WTC11 (cell line): ENCODE data around the gene STH. TPM values are rescaled to one million over a fixed set of nuclear protein-coding genes. Genes with fewer than 3 reads are reported as not detected.
"Not testable (repeated sequence)": the region's sequence is repeated elsewhere in the genome, so short reads cannot be mapped to it uniquely, and the experiment has no call there.

Experiments used
- ATAC-seq: fragments of 200-7000 bp; cut with Tn5 transposase; 2 replicates; pipeline ENCODE4 v1.10.0; 2021; ENCODE audit warnings: mild to moderate bottlenecking, moderate library complexity
- CTCF ChIA-PET: fragments of 300-600 bp; sonication (Branson Sonifier 250); formaldehyde crosslinking; loops from one replicate; lab custom pipeline; 2021; ENCODE audit warnings: antibody characterized with exemption; lab: Charles Lee
- POLR2A ChIA-PET: fragments of 350-600 bp; sonication (Branson Sonifier 250); formaldehyde crosslinking; loops from one replicate; lab custom pipeline; 2021; ENCODE audit warnings: antibody characterized with exemption; lab: Charles Lee
- DNase-seq: peaks from one replicate; pipeline ENCODE4 v3.0.0; 2021; ENCODE audit warnings: low spot score
- H3K27ac Mint-ChIP-seq: 2 replicates; pipeline ENCODE4 v1.8.0; 2021; ENCODE audit warnings: mixed read lengths
- H3K27me3 Mint-ChIP-seq: 2 replicates; pipeline ENCODE4 v1.8.0; 2021; ENCODE audit warnings: low read depth, mild to moderate bottlenecking, moderate library complexity, mixed read lengths
- H3K36me3 Mint-ChIP-seq: 2 replicates; pipeline ENCODE4 v1.8.0; 2021; ENCODE audit warnings: mixed read lengths
- H3K4me1 Mint-ChIP-seq: 2 replicates; pipeline ENCODE4 v1.8.0; 2022; ENCODE audit warnings: mixed read lengths
- H3K4me3 Mint-ChIP-seq: 2 replicates; pipeline ENCODE4 v1.8.0; 2021; ENCODE audit warnings: mild to moderate bottlenecking, moderate library complexity, mixed read lengths
- H3K9me3 Mint-ChIP-seq: 2 replicates; pipeline ENCODE4 v1.8.0; 2021; ENCODE audit warnings: mixed read lengths
- AR ChIP-seq: fragments of 250-450 bp; sonication (Bioruptor Pico); IDR thresholded peaks from 2 replicates; pipeline ENCODE4 v1.9.0; 2021; ENCODE audit warnings: mild to moderate bottlenecking
- ATF1 ChIP-seq: sonication (generic); formaldehyde crosslinking; IDR thresholded peaks from 2 replicates; pipeline ENCODE4 v1.8.1; 2023; ENCODE audit warnings: mild to moderate bottlenecking, moderate library complexity, missing genetic modification reagents
- ELF4 ChIP-seq: sonication (generic); formaldehyde crosslinking; IDR thresholded peaks from 2 replicates; pipeline ENCODE4 v1.8.1; 2022; ENCODE audit warnings: low read depth, mild to moderate bottlenecking, moderate library complexity, missing genetic modification reagents
- FOXP1 ChIP-seq: sonication (generic); formaldehyde crosslinking; IDR thresholded peaks from 2 replicates; pipeline ENCODE4 v1.8.0; 2022; ENCODE audit warnings: missing genetic modification reagents, mild to moderate bottlenecking, moderate library complexity, borderline replicate concordance
- MYBL2 ChIP-seq: sonication (generic); formaldehyde crosslinking; IDR thresholded peaks from 2 replicates; pipeline ENCODE4 v1.8.1; 2023; ENCODE audit warnings: mild to moderate bottlenecking, moderate library complexity, missing genetic modification reagents
- PRDM15 ChIP-seq: sonication (generic); formaldehyde crosslinking; IDR thresholded peaks from 2 replicates; pipeline ENCODE4 v1.8.0; 2022; ENCODE audit warnings: missing genetic modification reagents
- RORB ChIP-seq: fragments of 250-450 bp; sonication (Bioruptor Pico); IDR thresholded peaks from 2 replicates; pipeline ENCODE4 v1.9.0; 2021; ENCODE audit warnings: mild to moderate bottlenecking
- SMAD3 ChIP-seq: sonication (generic); formaldehyde crosslinking; IDR thresholded peaks from 2 replicates; pipeline ENCODE4 v1.8.0; 2022; ENCODE audit warnings: missing genetic modification reagents, mild to moderate bottlenecking, borderline replicate concordance
- SMAD4 ChIP-seq: sonication (generic); formaldehyde crosslinking; IDR thresholded peaks from 2 replicates; pipeline ENCODE4 v1.8.0; 2022; ENCODE audit warnings: mild to moderate bottlenecking, missing genetic modification reagents
- SOX15 ChIP-seq: fragments of 250-450 bp; sonication (Bioruptor Pico); IDR thresholded peaks from 2 replicates; pipeline ENCODE4 v1.9.0; 2021; ENCODE audit warnings: mild to moderate bottlenecking
- total RNA-seq: library from RNA; stranded (reverse); gene quantifications from 3 replicates; pipeline ENCODE4 v1.2.3, GENCODE V29; 2021
- TF ChIP-seq, protein P1 (sequence below): sonication (generic); formaldehyde crosslinking; IDR thresholded peaks from 2 replicates; pipeline ENCODE4 v1.8.0; 2023; ENCODE audit warnings: mild to moderate bottlenecking, missing genetic modification reagents
- TF ChIP-seq, protein P2 (sequence below): sonication (generic); formaldehyde crosslinking; IDR thresholded peaks from 2 replicates; pipeline ENCODE4 v1.8.1; 2023; ENCODE audit warnings: mild to moderate bottlenecking, missing genetic modification reagents
- TF ChIP-seq, protein P3 (sequence below): sonication (generic); formaldehyde crosslinking; IDR thresholded peaks from 2 replicates; pipeline ENCODE4 v1.8.1; 2023; ENCODE audit warnings: mild to moderate bottlenecking, missing genetic modification reagents, moderate library complexity

The STH gene
- total RNA-seq, 1 experiment from 2014 or later, result not detected

- TF ChIP-seq, protein P1, sequence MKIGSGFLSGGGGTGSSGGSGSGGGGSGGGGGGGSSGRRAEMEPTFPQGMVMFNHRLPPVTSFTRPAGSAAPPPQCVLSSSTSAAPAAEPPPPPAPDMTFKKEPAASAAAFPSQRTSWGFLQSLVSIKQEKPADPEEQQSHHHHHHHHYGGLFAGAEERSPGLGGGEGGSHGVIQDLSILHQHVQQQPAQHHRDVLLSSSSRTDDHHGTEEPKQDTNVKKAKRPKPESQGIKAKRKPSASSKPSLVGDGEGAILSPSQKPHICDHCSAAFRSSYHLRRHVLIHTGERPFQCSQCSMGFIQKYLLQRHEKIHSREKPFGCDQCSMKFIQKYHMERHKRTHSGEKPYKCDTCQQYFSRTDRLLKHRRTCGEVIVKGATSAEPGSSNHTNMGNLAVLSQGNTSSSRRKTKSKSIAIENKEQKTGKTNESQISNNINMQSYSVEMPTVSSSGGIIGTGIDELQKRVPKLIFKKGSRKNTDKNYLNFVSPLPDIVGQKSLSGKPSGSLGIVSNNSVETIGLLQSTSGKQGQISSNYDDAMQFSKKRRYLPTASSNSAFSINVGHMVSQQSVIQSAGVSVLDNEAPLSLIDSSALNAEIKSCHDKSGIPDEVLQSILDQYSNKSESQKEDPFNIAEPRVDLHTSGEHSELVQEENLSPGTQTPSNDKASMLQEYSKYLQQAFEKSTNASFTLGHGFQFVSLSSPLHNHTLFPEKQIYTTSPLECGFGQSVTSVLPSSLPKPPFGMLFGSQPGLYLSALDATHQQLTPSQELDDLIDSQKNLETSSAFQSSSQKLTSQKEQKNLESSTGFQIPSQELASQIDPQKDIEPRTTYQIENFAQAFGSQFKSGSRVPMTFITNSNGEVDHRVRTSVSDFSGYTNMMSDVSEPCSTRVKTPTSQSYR, result no peak
- TF ChIP-seq SMAD4 (CRISPR knock-in tag), result no peak
- TF ChIP-seq, protein P2, sequence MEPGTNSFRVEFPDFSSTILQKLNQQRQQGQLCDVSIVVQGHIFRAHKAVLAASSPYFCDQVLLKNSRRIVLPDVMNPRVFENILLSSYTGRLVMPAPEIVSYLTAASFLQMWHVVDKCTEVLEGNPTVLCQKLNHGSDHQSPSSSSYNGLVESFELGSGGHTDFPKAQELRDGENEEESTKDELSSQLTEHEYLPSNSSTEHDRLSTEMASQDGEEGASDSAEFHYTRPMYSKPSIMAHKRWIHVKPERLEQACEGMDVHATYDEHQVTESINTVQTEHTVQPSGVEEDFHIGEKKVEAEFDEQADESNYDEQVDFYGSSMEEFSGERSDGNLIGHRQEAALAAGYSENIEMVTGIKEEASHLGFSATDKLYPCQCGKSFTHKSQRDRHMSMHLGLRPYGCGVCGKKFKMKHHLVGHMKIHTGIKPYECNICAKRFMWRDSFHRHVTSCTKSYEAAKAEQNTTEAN (CRISPR knock-in tag), result no peak
- no peak for TF ChIP-seq AR (CRISPR knock-in tag)
- no peak for TF ChIP-seq MYBL2 (CRISPR knock-in tag)
- TF ChIP-seq, protein P3, sequence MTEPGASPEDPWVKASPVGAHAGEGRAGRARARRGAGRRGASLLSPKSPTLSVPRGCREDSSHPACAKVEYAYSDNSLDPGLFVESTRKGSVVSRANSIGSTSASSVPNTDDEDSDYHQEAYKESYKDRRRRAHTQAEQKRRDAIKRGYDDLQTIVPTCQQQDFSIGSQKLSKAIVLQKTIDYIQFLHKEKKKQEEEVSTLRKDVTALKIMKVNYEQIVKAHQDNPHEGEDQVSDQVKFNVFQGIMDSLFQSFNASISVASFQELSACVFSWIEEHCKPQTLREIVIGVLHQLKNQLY (CRISPR knock-in tag), result no peak
Observed at GRCh38 chr17:46002973-46003316, 3.9 kb downstream of the STH start (continued).

DNA sequence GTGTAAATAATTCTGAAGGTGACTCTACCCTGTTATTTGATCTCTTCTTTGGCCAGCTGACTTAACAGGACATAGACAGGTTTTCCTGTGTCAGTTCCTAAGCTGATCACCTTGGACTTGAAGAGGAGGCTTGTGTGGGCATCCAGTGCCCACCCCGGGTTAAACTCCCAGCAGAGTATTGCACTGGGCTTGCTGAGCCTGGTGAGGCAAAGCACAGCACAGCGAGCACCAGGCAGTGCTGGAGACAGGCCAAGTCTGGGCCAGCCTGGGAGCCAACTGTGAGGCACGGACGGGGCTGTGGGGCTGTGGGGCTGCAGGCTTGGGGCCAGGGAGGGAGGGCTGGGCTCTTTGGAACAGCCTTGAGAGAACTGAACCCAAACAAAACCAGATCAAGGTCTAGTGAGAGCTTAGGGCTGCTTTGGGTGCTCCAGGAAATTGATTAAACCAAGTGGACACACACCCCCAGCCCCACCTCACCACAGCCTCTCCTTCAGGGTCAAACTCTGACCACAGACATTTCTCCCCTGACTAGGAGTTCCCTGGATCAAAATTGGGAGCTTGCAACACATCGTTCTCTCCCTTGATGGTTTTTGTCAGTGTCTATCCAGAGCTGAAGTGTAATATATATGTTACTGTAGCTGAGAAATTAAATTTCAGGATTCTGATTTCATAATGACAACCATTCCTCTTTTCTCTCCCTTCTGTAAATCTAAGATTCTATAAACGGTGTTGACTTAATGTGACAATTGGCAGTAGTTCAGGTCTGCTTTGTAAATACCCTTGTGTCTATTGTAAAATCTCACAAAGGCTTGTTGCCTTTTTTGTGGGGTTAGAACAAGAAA, 5.1 kb downstream of the STH start:
- Mint-ChIP-seq H3K9me3 (peaks cover 11% of the 10 kb centered on the region), H3K27ac (no peak overlapping the region), H3K4me1 (no peaks in the 10 kb centered on the region), H3K27me3 (no peaks in the 10 kb centered on the region; the same call in 1 of the 2 replicates), H3K4me3 (no peak overlapping the region), H3K36me3 (no peaks in the 10 kb centered on the region)
- CTCF ChIA-PET, result interaction anchor here (1.3 to 2.3 kb wide), 4 partner anchors 9 to 209 kb away, joined by 4 to 9 read pairs (median 6); no protein-coding TSS in a partner anchor
- POLR2A ChIA-PET, result interaction anchor here (0.6 kb wide), 1 partner anchor 1191 kb away, joined by 3 read pairs; no protein-coding TSS in a partner anchor
- no peak for TF ChIP-seq FOXP1
- ATAC-seq (no peak), DNase-seq (no peak)

DNA sequence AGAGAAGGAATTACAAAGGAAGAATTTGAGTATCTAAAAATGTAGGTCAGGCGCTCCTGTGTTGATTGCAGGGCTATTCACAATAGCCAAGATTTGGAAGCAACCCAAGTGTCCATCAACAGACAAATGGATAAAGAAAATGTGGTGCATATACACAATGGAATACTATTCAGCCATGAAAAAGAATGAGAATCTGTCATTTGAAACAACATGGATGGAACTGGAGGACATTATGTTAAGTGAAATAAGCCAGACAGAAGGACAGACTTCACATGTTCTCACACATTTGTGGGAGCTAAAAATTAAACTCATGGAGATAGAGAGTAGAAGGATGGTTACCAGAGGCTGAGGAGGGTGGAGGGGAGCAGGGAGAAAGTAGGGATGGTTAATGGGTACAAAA, 7.0 kb downstream of the STH start:
- POLR2A ChIA-PET, H3K36me3 Mint-ChIP-seq, CTCF ChIA-PET, H3K27me3 Mint-ChIP-seq, H3K27ac Mint-ChIP-seq, DNase-seq, ATAC-seq, H3K4me1 Mint-ChIP-seq, H3K4me3 Mint-ChIP-seq: not testable (repeated sequence)
- H3K9me3 Mint-ChIP-seq, result peaks cover 11% of the 10 kb centered on the region

DNA sequence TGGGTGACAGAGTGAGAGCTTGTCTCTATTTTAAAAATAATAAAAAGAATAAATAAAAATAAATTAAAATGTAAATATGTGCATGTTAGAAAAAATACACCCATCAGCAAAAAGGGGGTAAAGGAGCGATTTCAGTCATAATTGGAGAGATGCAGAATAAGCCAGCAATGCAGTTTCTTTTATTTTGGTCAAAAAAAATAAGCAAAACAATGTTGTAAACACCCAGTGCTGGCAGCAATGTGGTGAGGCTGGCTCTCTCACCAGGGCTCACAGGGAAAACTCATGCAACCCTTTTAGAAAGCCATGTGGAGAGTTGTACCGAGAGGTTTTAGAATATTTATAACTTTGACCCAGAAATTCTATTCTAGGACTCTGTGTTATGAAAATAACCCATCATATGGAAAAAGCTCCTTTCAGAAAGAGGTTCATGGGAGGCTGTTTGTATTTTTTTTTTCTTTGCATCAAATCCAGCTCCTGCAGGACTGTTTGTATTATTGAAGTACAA, 8.5 kb downstream of the STH start:
- no peak for DNase-seq
- H3K4me3 Mint-ChIP-seq, result no peak overlapping the region
- H3K27me3 Mint-ChIP-seq, result no peaks in the 10 kb centered on the region; the same call in 1 of the 2 replicates
- H3K36me3 Mint-ChIP-seq, result no peaks in the 10 kb centered on the region
- no peak for ATAC-seq
- POLR2A ChIA-PET, result interaction anchor here (0.6 kb wide), 1 partner anchor 72 kb away, joined by 8 read pairs; no protein-coding TSS in a partner anchor
- H3K4me1 Mint-ChIP-seq, result no peaks in the 10 kb centered on the region
- H3K9me3 Mint-ChIP-seq, result peaks cover 11% of the 10 kb centered on the region
- CTCF ChIA-PET, result interaction anchor here (0.5 to 1.4 kb wide), 3 partner anchors 58 to 206 kb away, joined by 3 read pairs; no protein-coding TSS in a partner anchor
- no peak overlapping the region for H3K27ac Mint-ChIP-seq
- TF ChIP-seq PRDM15 (CRISPR knock-in tag) (no peak), ELF4 (CRISPR knock-in tag) (no peak), SMAD3 (no peak), ATF1 (CRISPR knock-in tag) (no peak), SOX15 (CRISPR knock-in tag) (no peak), RORB (CRISPR knock-in tag) (no peak)
- TF ChIP-seq, protein P1, result no peak
